AG09309 (cell line): Measurements from ENCODE around the gene NEGR1.

Experiments
- DNase-seq: peaks from one replicate; pipeline ENCODE4 v3.0.0-alpha.2; 2010; ENCODE audit warnings: low read depth
- H3K4me3 ChIP-seq: 2 replicates; pipeline ENCODE4 v1.5.1; 2011; ENCODE audit warnings: mild to moderate bottlenecking, low read depth, low read length, moderate library complexity; ENCODE audit not compliant: control insufficient read depth
- TF ChIP-seq, protein P1 (sequence below): IDR thresholded peaks from 2 replicates; pipeline ENCODE4 v1.5.1; 2011; ENCODE audit warnings: mild to moderate bottlenecking, low read depth, low read length, inconsistent platforms; ENCODE audit not compliant: insufficient read depth, control insufficient read depth; ENCODE audit errors: missing control alignments

The NEGR1 gene

DNA sequence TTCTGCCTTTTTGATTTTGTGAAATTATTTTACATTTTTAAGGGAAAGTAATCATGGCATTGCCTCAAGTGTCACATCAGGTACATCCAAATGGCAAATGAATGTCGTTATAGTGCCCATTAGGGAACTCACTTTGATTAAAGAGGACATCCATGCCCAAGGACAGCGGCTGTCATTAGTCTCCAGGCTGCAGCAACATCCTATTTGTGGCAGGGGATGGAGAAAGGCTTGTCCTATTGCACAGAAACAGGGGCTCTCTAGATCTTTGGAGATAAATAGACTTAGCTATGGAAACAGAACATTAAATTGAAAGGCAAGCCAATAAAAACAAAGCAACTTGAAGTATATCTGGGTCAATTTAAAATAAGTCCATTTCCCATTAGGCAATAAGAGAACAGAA lies 439.3 kb downstream of the NEGR1 start:
- no peak for DNase-seq
- no peak overlapping the region for H3K4me3 ChIP-seq
- TF ChIP-seq, protein P1, sequence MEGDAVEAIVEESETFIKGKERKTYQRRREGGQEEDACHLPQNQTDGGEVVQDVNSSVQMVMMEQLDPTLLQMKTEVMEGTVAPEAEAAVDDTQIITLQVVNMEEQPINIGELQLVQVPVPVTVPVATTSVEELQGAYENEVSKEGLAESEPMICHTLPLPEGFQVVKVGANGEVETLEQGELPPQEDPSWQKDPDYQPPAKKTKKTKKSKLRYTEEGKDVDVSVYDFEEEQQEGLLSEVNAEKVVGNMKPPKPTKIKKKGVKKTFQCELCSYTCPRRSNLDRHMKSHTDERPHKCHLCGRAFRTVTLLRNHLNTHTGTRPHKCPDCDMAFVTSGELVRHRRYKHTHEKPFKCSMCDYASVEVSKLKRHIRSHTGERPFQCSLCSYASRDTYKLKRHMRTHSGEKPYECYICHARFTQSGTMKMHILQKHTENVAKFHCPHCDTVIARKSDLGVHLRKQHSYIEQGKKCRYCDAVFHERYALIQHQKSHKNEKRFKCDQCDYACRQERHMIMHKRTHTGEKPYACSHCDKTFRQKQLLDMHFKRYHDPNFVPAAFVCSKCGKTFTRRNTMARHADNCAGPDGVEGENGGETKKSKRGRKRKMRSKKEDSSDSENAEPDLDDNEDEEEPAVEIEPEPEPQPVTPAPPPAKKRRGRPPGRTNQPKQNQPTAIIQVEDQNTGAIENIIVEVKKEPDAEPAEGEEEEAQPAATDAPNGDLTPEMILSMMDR, result no peak

DNA sequence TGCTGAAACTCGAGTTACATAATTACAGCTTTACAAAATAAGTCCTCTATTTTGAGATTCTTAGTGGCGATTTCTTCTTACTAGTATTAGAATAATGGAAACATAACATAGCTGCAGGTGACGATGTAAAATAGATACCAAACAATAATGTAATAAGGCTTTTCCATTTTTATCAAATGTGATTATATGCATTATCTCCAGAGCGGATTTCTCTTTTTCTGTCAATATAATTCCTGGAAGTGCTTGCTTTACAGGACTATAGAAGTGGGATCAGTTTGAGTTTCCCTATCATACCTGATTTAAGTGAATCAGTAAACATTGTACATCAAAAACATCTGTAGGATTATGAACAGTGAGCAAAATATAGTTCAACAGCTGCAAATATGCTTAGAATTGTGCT lies 442.5 kb downstream of the NEGR1 start:
- TF ChIP-seq, protein P1, result no peak
- no peak overlapping the region for H3K4me3 ChIP-seq
- no peak for DNase-seq

DNA sequence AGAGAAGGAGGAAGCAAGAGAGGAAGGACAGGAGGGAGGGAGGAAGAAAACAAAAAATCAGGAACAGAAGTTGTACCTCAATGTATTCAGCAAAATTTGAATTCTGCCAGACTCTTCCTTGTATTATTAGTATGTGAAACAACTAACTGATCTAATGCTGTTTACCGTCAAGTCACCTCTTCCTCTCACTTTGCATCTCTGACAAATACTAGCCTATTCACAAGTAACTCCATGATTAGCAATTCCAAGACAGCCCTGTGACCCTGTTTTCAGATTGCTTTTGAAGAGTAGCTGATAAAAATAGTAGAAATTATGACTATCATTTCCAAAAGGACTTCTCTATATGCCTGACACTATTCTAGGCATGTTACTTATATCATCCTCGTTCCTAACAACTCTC lies 445.4 kb downstream of the NEGR1 start:
- TF ChIP-seq, protein P1, result no peak
- DNase-seq, result no peak

DNA sequence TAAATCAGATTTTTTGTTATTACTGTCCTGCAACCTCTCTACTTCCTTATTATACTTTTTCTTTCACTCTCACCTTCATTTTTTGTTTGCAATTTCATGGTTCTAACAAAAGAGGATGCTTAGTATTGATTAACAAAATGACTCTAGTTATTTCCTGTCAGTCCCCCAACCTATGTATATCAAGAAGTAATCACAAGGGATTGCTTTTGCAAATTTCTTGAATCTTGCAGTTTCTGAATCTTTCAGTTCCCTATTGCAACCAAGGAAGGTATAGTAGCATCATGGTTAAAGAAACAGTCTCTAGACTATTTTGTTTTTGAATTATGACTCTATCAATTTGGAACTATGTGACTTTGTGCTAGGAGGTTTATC lies 446.9 kb downstream of the NEGR1 start:
- DNase-seq, result no peak
- H3K4me3 ChIP-seq, result no peak overlapping the region
- TF ChIP-seq, protein P1, result no peak

More for the DNA sequence above, 445.4 kb downstream of the NEGR1 start:
- no peak overlapping the region for H3K4me3 ChIP-seq

DNA sequence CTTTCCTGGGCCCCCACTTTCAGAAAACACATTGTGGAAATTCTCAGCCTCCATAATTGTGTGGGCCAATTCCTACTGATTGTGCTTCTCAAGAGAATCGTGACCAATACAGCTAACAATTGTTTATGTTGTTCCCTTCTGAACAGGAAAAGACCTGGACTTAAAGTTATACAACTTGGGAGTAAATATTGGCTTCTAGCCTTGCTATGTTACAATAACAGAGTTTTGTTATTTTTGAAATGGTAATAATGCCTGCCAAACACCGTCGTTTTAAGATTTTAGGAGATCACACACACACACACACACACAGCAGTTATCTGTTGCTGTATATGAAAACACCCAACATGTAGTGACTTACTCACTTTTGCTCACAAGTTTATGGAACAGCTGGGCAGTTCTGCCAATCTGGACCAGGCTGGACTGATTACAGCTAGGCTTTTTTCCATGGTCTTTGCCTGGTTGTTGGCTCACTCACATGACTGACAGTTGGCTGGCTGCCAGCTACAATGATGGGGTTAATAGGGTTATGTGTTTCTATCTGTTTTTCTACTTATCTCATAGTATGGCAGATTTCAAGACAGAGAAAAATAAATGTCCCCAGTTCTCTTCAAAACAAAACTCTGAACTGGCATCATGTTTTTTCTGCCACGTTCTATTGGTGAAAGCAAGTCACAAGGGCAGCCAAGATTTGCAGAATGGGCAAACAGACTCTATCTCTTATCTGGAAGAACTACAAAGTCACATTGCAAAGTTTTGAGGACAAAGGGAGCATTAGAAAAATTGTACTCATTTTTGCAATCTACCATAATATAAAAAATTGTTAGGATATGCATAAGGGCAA lies 447.5 kb downstream of the NEGR1 start:
- H3K4me3 ChIP-seq, result no peak overlapping the region
- DNase-seq, result no peak
- TF ChIP-seq, protein P1, result no peak

DNA sequence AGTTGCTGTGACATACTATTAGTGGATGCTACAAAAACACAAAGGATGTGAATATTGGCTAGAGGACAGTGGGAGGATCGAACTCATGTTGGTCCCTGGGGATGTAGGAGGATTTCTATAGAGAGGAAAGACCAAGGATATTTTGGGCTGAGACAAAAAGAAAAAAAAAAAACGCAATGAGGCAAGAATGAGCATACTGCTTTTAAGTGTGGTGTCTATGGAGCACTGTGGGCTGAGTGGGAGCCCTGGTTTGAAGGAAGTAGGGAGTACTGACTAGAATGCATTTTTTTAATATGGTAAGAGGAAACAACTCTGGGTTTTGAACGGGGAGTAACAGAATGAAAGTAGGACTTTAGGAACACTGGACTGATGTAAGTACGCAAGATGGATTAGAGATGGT lies 450.7 kb downstream of the NEGR1 start:
- DNase-seq, result no peak
- TF ChIP-seq, protein P1, result no peak
- no peak overlapping the region for H3K4me3 ChIP-seq
